Fibroblast of skin of right biceps (primary cell): ENCODE data around the gene C11orf91.
"Not testable (repeated sequence)": the region's sequence is repeated elsewhere in the genome, so short reads cannot be mapped to it uniquely, and the experiment has no call there.

Source experiments
- DNase-seq: peaks from one replicate; pipeline ENCODE4 v3.0.0-alpha.2; 2013

C11orf91 gene

GRCh38 chr11:33721426-33721825 is 20.8 kb upstream of the C11orf91 start:
- DNase-seq = peak; percentile 87

- no peak for DNase-seq
Observed at GRCh38 chr11:33719587-33719986, 19.0 kb upstream of the C11orf91 start.

GRCh38 chr11:33718440-33718839 is 17.8 kb upstream of the C11orf91 start:
- no peak for DNase-seq

- DNase-seq = no peak
Observed at GRCh38 chr11:33716243-33716642, 15.6 kb upstream of the C11orf91 start.

- DNase-seq = no peak
Observed at GRCh38 chr11:33713856-33714398, 13.3 kb upstream of the C11orf91 start.

GRCh38 chr11:33713151-33713855 is 12.7 kb upstream of the C11orf91 start:
- DNase-seq = no peak

GRCh38 chr11:33712436-33712835 is 11.8 kb upstream of the C11orf91 start:
- DNase-seq = no peak

GRCh38 chr11:33709466-33709865 is 8.8 kb upstream of the C11orf91 start:
- no peak for DNase-seq

GRCh38 chr11:33708985-33709384 is 8.4 kb upstream of the C11orf91 start:
- no peak for DNase-seq

GRCh38 chr11:33707831-33708230 is 7.2 kb upstream of the C11orf91 start:
- DNase-seq = not testable (repeated sequence)

GRCh38 chr11:33706966-33707365 is 6.3 kb upstream of the C11orf91 start:
- DNase-seq = no peak

- no peak for DNase-seq
Observed at GRCh38 chr11:33706546-33706945, 5.9 kb upstream of the C11orf91 start.

GRCh38 chr11:33704240-33705002 is 3.8 kb upstream of the C11orf91 start:
- no peak for DNase-seq

GRCh38 chr11:33703788-33704187 is 3.2 kb upstream of the C11orf91 start:
- DNase-seq = no peak

GRCh38 chr11:33703234-33703633 is 2.6 kb upstream of the C11orf91 start:
- no peak for DNase-seq

- DNase-seq = peak; percentile 69
Observed at GRCh38 chr11:33701302-33702230, 940 bp upstream of the C11orf91 start.

GRCh38 chr11:33700063-33700501 is 544 bp downstream of the C11orf91 start:
- no peak for DNase-seq

- DNase-seq = no peak
Observed at GRCh38 chr11:33699515-33700062, 1.0 kb downstream of the C11orf91 start.

GRCh38 chr11:33698921-33699320 is 1.7 kb downstream of the C11orf91 start:
- no peak for DNase-seq

GRCh38 chr11:33697997-33698396 is 2.6 kb downstream of the C11orf91 start:
- DNase-seq = no peak

GRCh38 chr11:33696931-33697638 is 3.5 kb downstream of the C11orf91 start:
- DNase-seq = no peak

- no peak for DNase-seq
Observed at GRCh38 chr11:33696411-33696810, 4.2 kb downstream of the C11orf91 start.
